Mucosa of descending colon (tissue), 3 donors: ENCODE measurements around the gene SLC7A14. TPM values are rescaled to one million over a fixed set of nuclear protein-coding genes. Genes with fewer than 3 reads are reported as not detected.

Source experiments
- ATAC-seq: fragments of 200-7000 bp; cut with Tn5 transposase; one replicate; pipeline ENCODE4 v1.9.1; 2020; ENCODE audit warnings: mild to moderate bottlenecking, moderate library complexity
- DNase-seq, 3 donors: peaks; one replicate each; pipeline ENCODE4 v3.0.0-alpha.2; 2020
- H3K36me3 ChIP-seq: fragments of 200-600 bp; one replicate; pipeline ENCODE4 v1.8.0; 2021; ENCODE audit warnings: low read depth, mild to moderate bottlenecking
- H3K4me1 ChIP-seq: fragments of 200-600 bp; one replicate; pipeline ENCODE4 v1.8.0; 2021; ENCODE audit warnings: low read depth, mild to moderate bottlenecking
- H3K4me3 ChIP-seq: fragments of 200-600 bp; one replicate; pipeline ENCODE4 v1.8.0; 2021; ENCODE audit warnings: mild to moderate bottlenecking
- H3K9me3 ChIP-seq: fragments of 200-600 bp; one replicate; pipeline ENCODE4 v1.8.0; 2021; ENCODE audit warnings: mild to moderate bottlenecking
- CTCF ChIP-seq: fragments of 200-600 bp; IDR thresholded peaks from one replicate; pipeline ENCODE4 v1.8.0; 2022; ENCODE audit warnings: antibody characterized with exemption, mild to moderate bottlenecking
- intact Hi-C, 2 donors: fragments of 100-400 bp; cut with DNase I in 1 of 2; cut with micrococcal nuclease in 1 of 2; formaldehyde crosslinking; loops; one replicate each; pipeline versions ENCODE4 v1.11.0 to v1.11.1; 2022; cut with DNase I, micrococcal nuclease
- total RNA-seq, 3 donors: library from RNA; stranded (reverse); fragmentation: NEBNext Ultra II Directional in 2 of 3; extraction: Animal tissue kit (Norgen Biotek cat#: 25700) in 2 of 3; gene quantifications; one replicate each; pipeline versions ENCODE4 v1.2.1 to v1.2.4, GENCODE V29; 2021 to 2023
- donor health status: DM: no; HTN: no; CAD: no; lungs with moderate emphysema.
- donor health status: DM: no; HTN: no; CAD: no.
- donor health status: DM: no; HTN: yes; CAD: no.

Gene SLC7A14
- total RNA-seq, 3 donors from 2014 or later = 0.26 to 2.9 (median 0.29) TPM

DNA sequence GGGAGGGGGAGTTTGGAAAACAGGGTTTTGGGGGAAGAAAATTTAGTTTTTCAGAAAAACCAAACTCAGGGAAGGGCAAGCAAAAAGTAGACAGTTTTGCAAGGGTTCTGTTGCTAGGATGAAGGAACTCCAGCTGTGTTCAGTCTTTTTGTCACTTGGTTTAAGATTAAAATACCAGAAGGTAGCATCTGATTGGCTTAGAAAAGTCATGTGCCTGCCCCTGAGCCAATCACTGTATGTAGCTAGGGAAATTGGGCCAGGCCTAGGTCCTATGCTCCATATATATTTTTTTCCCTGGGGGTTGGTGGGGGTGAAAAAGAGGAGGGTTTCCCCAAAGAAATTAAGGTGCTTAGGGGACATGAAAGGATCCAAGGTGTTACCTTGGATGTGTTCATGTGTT is 142.9 kb downstream of the SLC7A14 start:
- TF ChIP-seq CTCF = no peak
- DNase-seq (no peak), ATAC-seq (no peak)
- Histone ChIP-seq H3K9me3 (no peaks in the 10 kb centered on the region), H3K4me3 (no peak overlapping the region), H3K36me3 (no peaks in the 10 kb centered on the region), H3K4me1 (no peaks in the 10 kb centered on the region)
- intact Hi-C loops = no loop called here

DNA sequence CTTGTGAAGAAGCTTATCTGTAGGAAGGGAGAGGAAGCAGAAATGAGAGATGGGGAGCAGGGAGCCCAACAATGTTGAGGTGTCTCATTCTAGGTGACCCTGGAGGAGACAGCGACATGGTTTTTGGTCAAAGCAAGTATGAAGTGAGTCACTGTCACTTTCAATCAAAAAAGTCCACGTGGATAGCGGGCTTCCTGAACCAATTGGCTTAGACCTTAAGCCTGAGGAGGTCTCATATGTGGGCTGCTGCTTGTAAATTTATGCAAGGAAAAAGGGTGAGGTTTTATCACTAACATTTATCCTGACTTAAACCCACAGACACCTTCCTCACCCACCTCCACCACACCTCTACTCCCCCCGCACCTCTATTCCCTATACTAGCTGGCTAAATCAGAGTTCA is 144.5 kb downstream of the SLC7A14 start:
- TF ChIP-seq CTCF = no peak
- ATAC-seq (no peak), DNase-seq (no peak)
- Histone ChIP-seq H3K4me3 (no peak overlapping the region), H3K9me3 (no peaks in the 10 kb centered on the region), H3K4me1 (no peaks in the 10 kb centered on the region), H3K36me3 (no peaks in the 10 kb centered on the region)
- intact Hi-C loops = no loop called here

GRCh38 chr3:170440344-170440743 is 145.5 kb downstream of the SLC7A14 start:
- ATAC-seq (peak; percentile 51), DNase-seq (no peak)
- Histone ChIP-seq H3K9me3 (no peaks in the 10 kb centered on the region), H3K36me3 (no peaks in the 10 kb centered on the region), H3K4me1 (no peaks in the 10 kb centered on the region), H3K4me3 (no peak overlapping the region)
- no peak for TF ChIP-seq CTCF
- intact Hi-C loops = no loop called here

DNA sequence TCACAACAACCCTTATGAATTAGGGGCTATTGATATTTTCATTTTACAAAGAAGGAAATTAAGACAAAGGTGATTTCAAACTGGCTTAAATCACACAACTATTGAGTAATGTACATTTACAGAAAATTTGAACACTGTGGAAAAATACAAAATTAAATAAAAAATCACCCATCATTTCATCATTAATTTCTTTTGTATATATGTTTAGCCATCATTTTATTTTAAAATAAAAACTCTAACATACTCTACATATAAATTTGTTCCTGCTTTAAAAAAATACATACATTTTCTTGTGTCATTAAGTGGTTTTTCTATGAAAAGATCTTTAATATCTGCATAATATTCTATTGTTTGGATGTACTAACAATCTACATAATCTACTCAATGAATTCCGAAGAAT is 147.0 kb downstream of the SLC7A14 start:
- no peak for DNase-seq
- intact Hi-C loops = no loop called here

DNA sequence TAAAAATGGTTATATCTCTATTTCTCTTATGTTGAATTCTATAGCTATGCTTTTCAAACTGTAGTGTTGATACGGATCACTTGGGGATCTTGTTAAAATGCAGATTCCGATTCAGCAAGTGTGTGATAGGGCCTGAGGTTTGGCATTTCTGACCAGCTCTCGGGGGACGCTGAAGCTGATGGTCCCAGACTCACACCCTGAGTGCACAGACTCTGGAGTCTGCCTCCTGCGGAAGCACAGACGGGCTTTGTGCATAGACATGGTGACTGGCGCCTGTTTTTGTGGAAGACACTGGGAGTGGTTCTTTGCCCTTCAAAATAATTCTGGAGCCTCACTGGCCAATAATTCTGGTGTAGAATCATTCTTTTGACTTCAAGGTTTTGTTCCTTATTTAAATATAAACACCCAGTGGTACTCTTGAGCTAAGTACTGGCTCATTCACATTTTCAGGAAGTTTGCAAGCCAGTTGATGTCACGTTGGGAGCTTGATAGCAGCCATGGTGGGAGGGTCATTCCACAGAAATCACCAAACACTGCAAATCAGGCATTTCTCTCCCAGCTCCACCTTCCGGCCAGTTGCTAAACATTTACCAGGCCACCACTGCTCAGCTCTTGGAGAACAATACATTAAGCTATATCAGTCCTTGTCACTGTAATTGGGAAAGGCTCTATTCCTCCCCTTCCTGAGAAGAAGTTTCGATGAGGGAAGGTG is 148.0 kb downstream of the SLC7A14 start:
- Histone ChIP-seq H3K36me3 (no peaks in the 10 kb centered on the region), H3K4me1 (no peaks in the 10 kb centered on the region), H3K4me3 (no peak overlapping the region), H3K9me3 (no peaks in the 10 kb centered on the region)
- DNase-seq (no peak), ATAC-seq (no peak)
- no peak for TF ChIP-seq CTCF
- intact Hi-C loops = no loop called here

More for the DNA sequence above, 147.0 kb downstream of the SLC7A14 start:
- no peak for TF ChIP-seq CTCF
- no peak for ATAC-seq
- Histone ChIP-seq H3K9me3 (no peaks in the 10 kb centered on the region), H3K36me3 (no peaks in the 10 kb centered on the region), H3K4me3 (no peak overlapping the region), H3K4me1 (no peaks in the 10 kb centered on the region)

GRCh38 chr3:170437176-170437575 is 148.7 kb downstream of the SLC7A14 start:
- intact Hi-C loops = no loop called here
- no peak for ATAC-seq
- H3K4me3 ChIP-seq = no peak overlapping the region

More at GRCh38 chr3:170437176-170437575, 148.7 kb downstream of the SLC7A14 start:
- Histone ChIP-seq H3K36me3 (no peaks in the 10 kb centered on the region), H3K4me1 (no peaks in the 10 kb centered on the region), H3K9me3 (no peaks in the 10 kb centered on the region)
- no peak for TF ChIP-seq CTCF
- DNase-seq = no peak
